ENCODE results near the gene LRRC4B.
"Not testable (repeated sequence)": the region's sequence is repeated elsewhere in the genome, so short reads cannot be mapped to it uniquely, and the experiment has no call there.

The LRRC4B gene

GRCh38 chr19:50551034-50551714 lies 17.1 kb downstream of the LRRC4B start:
- no peak for DNase-seq

GRCh38 chr19:50550594-50550966 lies 17.7 kb downstream of the LRRC4B start:
- DNase-seq: no peak

GRCh38 chr19:50549927-50550593 lies 18.2 kb downstream of the LRRC4B start:
- DNase-seq: no peak

GRCh38 chr19:50549059-50549926 lies 18.9 kb downstream of the LRRC4B start:
- DNase-seq: no peak

- DNase-seq: no peak
Measured at GRCh38 chr19:50548191-50549058, 19.8 kb downstream of the LRRC4B start.

- DNase-seq: no peak
Measured at GRCh38 chr19:50547385-50548190, 20.6 kb downstream of the LRRC4B start.

GRCh38 chr19:50546527-50547221 lies 21.6 kb downstream of the LRRC4B start:
- DNase-seq: no peak

- no peak for DNase-seq
Measured at GRCh38 chr19:50542943-50543342, 25.3 kb downstream of the LRRC4B start.

GRCh38 chr19:50537769-50538230 lies 30.4 kb downstream of the LRRC4B start:
- peak; percentile 67 for DNase-seq

- no peak for DNase-seq
Measured at GRCh38 chr19:50537306-50537685, 30.9 kb downstream of the LRRC4B start.

- no peak for DNase-seq
Measured at GRCh38 chr19:50536662-50537305, 31.5 kb downstream of the LRRC4B start.

GRCh38 chr19:50535672-50536187 lies 32.5 kb downstream of the LRRC4B start:
- DNase-seq: no peak

GRCh38 chr19:50534478-50534877 lies 33.8 kb downstream of the LRRC4B start:
- no peak for DNase-seq

GRCh38 chr19:50532952-50533351 lies 35.3 kb downstream of the LRRC4B start:
- DNase-seq: no peak

- DNase-seq: no peak
Measured at GRCh38 chr19:50531171-50531612, 37.0 kb downstream of the LRRC4B start.

GRCh38 chr19:50528052-50528451 lies 40.2 kb downstream of the LRRC4B start:
- DNase-seq: not testable (repeated sequence)

GRCh38 chr19:50522881-50523280 lies 45.4 kb downstream of the LRRC4B start:
- DNase-seq: no peak

GRCh38 chr19:50520822-50521465 lies 47.3 kb downstream of the LRRC4B start:
- DNase-seq: no peak

- no peak for DNase-seq
Measured at GRCh38 chr19:50519006-50519575, 49.1 kb downstream of the LRRC4B start.

Measured in amniotic stem cell (primary cell).